OCI-LY7 (cell line): ENCODE results near the gene MARCHF5.

ENCODE experiments used
- CTCF ChIP-seq: fragments of 200-600 bp; sonication (generic); conservative IDR thresholded peaks from 2 replicates; pipeline ENCODE4 v1.5.1; 2014; ENCODE audit warnings: mild to moderate bottlenecking, antibody characterized with exemption, low read length, moderate library complexity, mixed read lengths
- EZH2phosphoT487 ChIP-seq: fragments of 200-600 bp; sonication (generic); IDR thresholded peaks from 2 replicates; pipeline ENCODE4 v1.6.1; 2018; ENCODE audit warnings: low read depth, borderline replicate concordance, mild to moderate bottlenecking, mixed run types, antibody characterized with exemption, low read length, moderate library complexity, mixed read lengths

GRCh38 chr10:92354587-92354986 lies 63.6 kb downstream of the MARCHF5 start:
- no peak for TF ChIP-seq CTCF
- no peak for TF ChIP-seq EZH2phosphoT487
